Mononuclear cell (primary cell): ENCODE data around the gene OXT. TPM values are rescaled to one million over a fixed set of nuclear protein-coding genes. Genes with fewer than 3 reads are reported as not detected.
A peak's percentile ranks its signal among the peaks of the same experiment; 100 is the strongest.
"Not testable (repeated sequence)": the region's sequence is repeated elsewhere in the genome, so short reads cannot be mapped to it uniquely, and the experiment has no call there.

Experiments
- H3K27me3 ChIP-seq: 2 replicates; pipeline ENCODE4 v1.6.0; 2011; ENCODE audit warnings: low read length, control low read depth; ENCODE audit not compliant: insufficient read depth
- H3K4me1 ChIP-seq: 2 replicates; pipeline ENCODE4 v1.5.1; 2011; ENCODE audit warnings: mild to moderate bottlenecking, low read length, control low read depth; ENCODE audit not compliant: insufficient read depth
- H3K4me3 ChIP-seq: 2 replicates; pipeline ENCODE4 v1.5.1; 2011; ENCODE audit warnings: mild to moderate bottlenecking, low read length, moderate library complexity
- H3K9me3 ChIP-seq: 2 replicates; pipeline ENCODE4 v1.5.1; 2011; ENCODE audit warnings: low read depth, mild to moderate bottlenecking, control low read depth, low read length
- total RNA-seq: library from RNA; depleted of rRNA; stranded (reverse); fragments of >200 nt; gene quantifications from one replicate; pipeline ENCODE4 v1.2.3, GENCODE V29; 2012

Gene OXT
- not detected for total RNA-seq

GRCh38 chr20:3071610-3072529 is at the start of gene OXT:
OXT (plus strand) TSS chr20:3071620; CDS start chr20:3071656, 36 bp downstream.
- Histone ChIP-seq H3K4me1 (peaks cover 22% of the 10 kb centered on the region), H3K9me3 (no peaks in the 10 kb centered on the region), H3K27me3 (peaks cover 15% of the 10 kb centered on the region), H3K4me3 (peak within 1 kb of the TSS; percentile 35)

- no peaks in the 10 kb centered on the region for H3K27me3 ChIP-seq
- H3K4me1 ChIP-seq: no peaks in the 10 kb centered on the region
- H3K4me3 ChIP-seq: no peak overlapping the region
- H3K9me3 ChIP-seq: no peaks in the 10 kb centered on the region
These were observed 49.6 kb upstream of the OXT start for GRCh38 chr20:3021777-3022176.

GRCh38 chr20:3022559-3023490 is 48.6 kb upstream of the OXT start:
- H3K4me1 ChIP-seq, H3K9me3 ChIP-seq, H3K27me3 ChIP-seq, H3K4me3 ChIP-seq: not testable (repeated sequence)

- no peaks in the 10 kb centered on the region for H3K9me3 ChIP-seq
- no peak overlapping the region for H3K4me3 ChIP-seq
- no peaks in the 10 kb centered on the region for H3K4me1 ChIP-seq
- H3K27me3 ChIP-seq: no peaks in the 10 kb centered on the region
These were observed 43.4 kb upstream of the OXT start for GRCh38 chr20:3027987-3028386.

- no peaks in the 10 kb centered on the region for H3K9me3 ChIP-seq
- no peaks in the 10 kb centered on the region for H3K27me3 ChIP-seq
- H3K4me3 ChIP-seq: no peak overlapping the region
- H3K4me1 ChIP-seq: no peaks in the 10 kb centered on the region
These were observed 39.8 kb upstream of the OXT start for GRCh38 chr20:3031524-3032147.

- H3K4me3 ChIP-seq: no peak overlapping the region
- no peaks in the 10 kb centered on the region for H3K27me3 ChIP-seq
- no peaks in the 10 kb centered on the region for H3K4me1 ChIP-seq
- H3K9me3 ChIP-seq: no peaks in the 10 kb centered on the region
These were observed 38.8 kb upstream of the OXT start for GRCh38 chr20:3032624-3033023.

- H3K4me1 ChIP-seq: no peaks in the 10 kb centered on the region
- no peaks in the 10 kb centered on the region for H3K27me3 ChIP-seq
- H3K9me3 ChIP-seq: no peaks in the 10 kb centered on the region
- H3K4me3 ChIP-seq: no peak overlapping the region
These were observed 33.8 kb upstream of the OXT start for GRCh38 chr20:3037654-3038053.

GRCh38 chr20:3038454-3038853 is 33.0 kb upstream of the OXT start:
- Histone ChIP-seq H3K4me3 (no peak overlapping the region), H3K4me1 (no peaks in the 10 kb centered on the region), H3K27me3 (no peaks in the 10 kb centered on the region), H3K9me3 (no peaks in the 10 kb centered on the region)

- Histone ChIP-seq H3K27me3 (no peaks in the 10 kb centered on the region), H3K9me3 (no peaks in the 10 kb centered on the region), H3K4me3 (no peak overlapping the region), H3K4me1 (no peaks in the 10 kb centered on the region)
These were observed 32.0 kb upstream of the OXT start for GRCh38 chr20:3039426-3039825.

- H3K4me1 ChIP-seq: peaks cover 3% of the 10 kb centered on the region
- no peak overlapping the region for H3K4me3 ChIP-seq
- H3K27me3 ChIP-seq: no peaks in the 10 kb centered on the region
- no peaks in the 10 kb centered on the region for H3K9me3 ChIP-seq
These were observed 31.3 kb upstream of the OXT start for GRCh38 chr20:3040086-3040485.

GRCh38 chr20:3041854-3042409 is 29.5 kb upstream of the OXT start:
- Histone ChIP-seq H3K4me3 (no peak overlapping the region), H3K9me3 (no peaks in the 10 kb centered on the region), H3K4me1 (peaks cover 17% of the 10 kb centered on the region), H3K27me3 (no peaks in the 10 kb centered on the region)

- Histone ChIP-seq H3K27me3 (no peaks in the 10 kb centered on the region), H3K4me3 (no peak overlapping the region), H3K4me1 (peaks cover 22% of the 10 kb centered on the region), H3K9me3 (no peaks in the 10 kb centered on the region)
These were observed 28.8 kb upstream of the OXT start for GRCh38 chr20:3042625-3043024.

GRCh38 chr20:3043322-3043721 is 28.1 kb upstream of the OXT start, which contains the start of gene GNRH2:
GNRH2 (plus strand) TSS chr20:3043622; CDS start chr20:3044415, 793 bp downstream.
- Histone ChIP-seq H3K9me3 (no peaks in the 10 kb centered on the region), H3K4me1 (peaks cover 22% of the 10 kb centered on the region), H3K4me3 (no peak within 1 kb of the TSS), H3K27me3 (no peaks in the 10 kb centered on the region)

GRCh38 chr20:3044336-3044965 is 27.0 kb upstream of the OXT start:
- Histone ChIP-seq H3K4me1 (peaks cover 22% of the 10 kb centered on the region), H3K9me3 (no peaks in the 10 kb centered on the region), H3K4me3 (no peak overlapping the region), H3K27me3 (no peaks in the 10 kb centered on the region)
